Measurements from ENCODE around the gene ZC3H4. TPM values are rescaled to one million over a fixed set of nuclear protein-coding genes. Genes with fewer than 3 reads are reported as not detected.
A peak's percentile ranks its signal among the peaks of the same experiment; 100 is the strongest.
"Not testable (repeated sequence)": the region's sequence is repeated elsewhere in the genome, so short reads cannot be mapped to it uniquely, and the experiment has no call there.

Gene ZC3H4
- total and polyA plus RNA-seq, 10 of the 15 experiments (the other 5 are each of a cell fraction or from before 2014, with no cell fraction given), result 5.1 to 86.3 (median 15.5) TPM

DNA sequence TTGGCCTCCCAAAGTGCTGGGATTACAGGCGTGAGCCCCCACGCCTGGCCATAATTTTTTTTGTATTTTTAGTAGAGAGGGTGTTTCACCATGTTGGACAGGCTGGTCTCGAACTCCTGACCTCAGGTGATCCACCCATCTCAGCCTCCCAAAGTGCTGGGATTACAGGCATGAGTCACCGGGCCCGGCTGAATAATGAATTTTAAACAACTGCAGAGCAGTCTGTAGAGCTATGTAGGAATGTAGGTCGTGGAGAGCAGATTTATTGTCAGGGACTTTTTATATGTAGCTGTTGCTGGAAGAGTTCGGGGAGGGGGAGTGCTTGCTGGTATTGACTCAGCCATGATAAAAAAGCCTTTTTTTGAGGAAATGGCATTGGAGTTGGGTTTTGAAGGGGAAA, 27.7 kb upstream of the ZC3H4 start:
- RAD21 ChIA-PET (ENCODE audit: unreplicated experiment), result interaction anchor here (1.0 kb wide), 1 partner anchor 103 kb away, joined by 3 read pairs; no protein-coding TSS in a partner anchor
- H3K4me2 ChIP-seq (ENCODE audit: control insufficient read depth, insufficient read depth); H3K4me3 ChIP-seq; H2AFZ ChIP-seq (ENCODE audit: control insufficient read depth, low read depth, low read length); DNase-seq (ENCODE audit: low read depth, low spot score); H3K27me3 ChIP-seq (replicated peaks in 1 of 2; ENCODE audit: control insufficient read depth in 2 of 2, insufficient read depth in 2 of 2, low read length in 1 of 2); FAIRE-seq; BruUV-seq (replicated peaks); intact Hi-C loops (cut with micrococcal nuclease; ENCODE audit: unreplicated experiment); H3K9me3 ChIP-seq (replicated peaks; ENCODE audit: control insufficient read depth, insufficient read depth, low read length); H3K4me1 ChIP-seq (ENCODE audit: control insufficient read depth, insufficient read depth, low read length); H3K27ac ChIP-seq (ENCODE audit: control insufficient read depth, insufficient read depth); ATAC-seq; H3K9ac ChIP-seq (ENCODE audit: control insufficient read depth, insufficient read depth, low read length); H4K20me1 ChIP-seq (ENCODE audit: control insufficient read depth, insufficient read depth); in situ Hi-C loops (cut with MboI): not testable (repeated sequence)
- SMC1A ChIA-PET (ENCODE audit: uncharacterized antibody, unreplicated experiment), result interaction anchor here (1.7 kb wide), 1 partner anchor 9 kb away, joined by 5 read pairs; no protein-coding TSS in a partner anchor
- POLR2A ChIA-PET, result interaction anchor here (1.0 kb wide), 1 partner anchor 103 kb away, joined by 3 read pairs; no protein-coding TSS in a partner anchor
- peaks cover 43% of the 10 kb centered on the region for H3K79me2 ChIP-seq (ENCODE audit: control insufficient read depth, insufficient read depth, low read length)
- WGBS (ENCODE audit: insufficient coverage, insufficient replicate concordance, low lambda C conversion rate, missing lambda C conversion rate), result 32% methylated on average over 7 of the region's 7 CpGs
- CTCF ChIA-PET, result interaction anchor here (0.7 to 1.5 kb wide), 2 partner anchors 10 to 84 kb away, joined by 3 to 5 read pairs; partner anchors contain the start of gene SAE1
- peaks cover 10 to 14% of the 10 kb centered on the region in 2 experiments for H3K36me3 ChIP-seq (ENCODE audit: control insufficient read depth in 2 of 2, insufficient read depth in 2 of 2, low read length in 1 of 2)

DNA sequence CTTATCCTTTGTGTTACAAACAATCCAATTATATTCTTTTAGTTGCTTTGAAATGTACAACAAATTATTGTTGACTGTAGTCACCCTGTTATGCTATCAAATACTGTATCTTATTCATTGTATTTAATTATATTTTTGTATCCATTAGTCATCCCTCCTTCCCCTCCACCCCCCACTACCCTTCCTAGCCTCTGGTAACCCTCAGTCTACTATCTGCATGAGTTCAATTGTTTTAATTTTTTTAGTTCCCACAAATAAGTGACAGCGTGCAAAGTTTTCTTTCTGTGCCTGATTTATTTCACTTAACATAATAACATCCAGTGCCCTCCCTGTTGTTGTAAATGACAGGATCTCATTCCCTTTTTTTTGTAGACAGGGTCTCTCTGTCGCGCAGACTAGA, 21.6 kb upstream of the ZC3H4 start:
- peaks cover 1% of the 10 kb centered on the region; the same call in 1 of the 3 replicates for H3K9me3 ChIP-seq (replicated peaks; ENCODE audit: control insufficient read depth, insufficient read depth, low read length)
- intact Hi-C loops (cut with micrococcal nuclease; ENCODE audit: unreplicated experiment) (no loop called here), in situ Hi-C loops (cut with MboI) (no loop called here)
- H3K27me3 ChIP-seq (replicated peaks in 1 of 2; ENCODE audit: control insufficient read depth in 2 of 2, insufficient read depth in 2 of 2, low read length in 1 of 2), result no peaks in the 10 kb centered on the region
- POLR2A ChIA-PET, result interaction anchor here (1.0 kb wide), 1 partner anchor 9 kb away, joined by 3 read pairs; no protein-coding TSS in a partner anchor
- H3K36me3 ChIP-seq (ENCODE audit: control insufficient read depth in 2 of 2, insufficient read depth in 2 of 2, low read length in 1 of 2), result peaks cover 0 to 3% of the 10 kb centered on the region in 2 experiments
- no peak overlapping the region for H2AFZ ChIP-seq (ENCODE audit: control insufficient read depth, low read depth, low read length)
- SMC1A ChIA-PET (ENCODE audit: uncharacterized antibody, unreplicated experiment), result interaction anchor here (0.8 kb wide), 1 partner anchor 9 kb away, joined by 3 read pairs; no protein-coding TSS in a partner anchor
- CTCF ChIA-PET, result interaction anchor here (1.1 to 2.0 kb wide), 4 partner anchors 15 to 122 kb away, joined by 3 to 7 read pairs (median 4); no protein-coding TSS in a partner anchor
- ATAC-seq, result no peak
- no peak overlapping the region for H3K9ac ChIP-seq (ENCODE audit: control insufficient read depth, insufficient read depth, low read length)
- no TSS peak for BruUV-seq (replicated peaks)
- H3K4me1 ChIP-seq (ENCODE audit: control insufficient read depth, insufficient read depth, low read length), result peaks cover 3% of the 10 kb centered on the region; the same call in 1 of the 2 replicates
- H3K4me2 ChIP-seq (ENCODE audit: control insufficient read depth, insufficient read depth), result 0 out of 2 replicates have a peak overlapping the region, but pooled peaks have one; percentile 14
- H3K79me2 ChIP-seq (ENCODE audit: control insufficient read depth, insufficient read depth, low read length), result peaks cover 81% of the 10 kb centered on the region
- WGBS (ENCODE audit: insufficient coverage, insufficient replicate concordance, low lambda C conversion rate, missing lambda C conversion rate), result 98% methylated on average over 3 of the region's 3 CpGs
- RAD21 ChIA-PET (ENCODE audit: unreplicated experiment), result interaction anchor here (2.1 kb wide), 1 partner anchor 109 kb away, joined by 4 read pairs; no protein-coding TSS in a partner anchor
- peaks cover 2% of the 10 kb centered on the region; the same call in 1 of the 2 replicates for H4K20me1 ChIP-seq (ENCODE audit: control insufficient read depth, insufficient read depth)
- H3K27ac ChIP-seq (ENCODE audit: control insufficient read depth, insufficient read depth), result no peak overlapping the region
- no peak for FAIRE-seq
- no peak for DNase-seq (ENCODE audit: low read depth, low spot score)
- no peak overlapping the region for H3K4me3 ChIP-seq
- TF ChIP-seq NFIC (IDR thresholded peaks at IDR 0.05; ENCODE audit: low read depth, low read length) (no peak), FOXM1 (IDR thresholded peaks at IDR 0.05; ENCODE audit: low read depth, low read length) (no peak), EGR1 (IDR thresholded peaks at IDR 0.05; ENCODE audit: borderline replicate concordance in 1 of 2, low read depth in 2 of 2, low read length in 2 of 2) (no peak), BRCA1 (IDR thresholded peaks at IDR 0.05; ENCODE audit: low read depth, low read length) (no peak), HCFC1 (IDR thresholded peaks at IDR 0.05; ENCODE audit: low read length) (no peak), TCF12 (IDR thresholded peaks at IDR 0.05; ENCODE audit: low read depth, low read length) (no peak), BCL3 (IDR thresholded peaks at IDR 0.05; ENCODE audit: borderline replicate concordance, insufficient read depth, low read depth, low read length, poor library complexity, severe bottlenecking) (no peak), YY1 (IDR thresholded peaks at IDR 0.05; ENCODE audit: low read depth, low read length) (no peak), SMAD1 (IDR thresholded peaks at IDR 0.05; ENCODE audit: low read depth, partially characterized antibody) (no peak), STAT1 (conservative IDR thresholded peaks at IDR 0.05) (no peak), MEF2A (IDR thresholded peaks at IDR 0.05; ENCODE audit: insufficient read depth, low read depth, low read length) (no peak)

All from GM12878 (cell line).